Measurements from ENCODE around the gene EOLA2.
"Not testable (repeated sequence)": the region's sequence is repeated elsewhere in the genome, so short reads cannot be mapped to it uniquely, and the experiment has no call there.

Gene EOLA2

GRCh38 chrX:149931355-149931754, 6.9 kb downstream of the EOLA2 start:
- not testable (repeated sequence) for H3K27me3 ChIP-seq (ENCODE audit: insufficient read depth, low read length)

GRCh38 chrX:149929400-149929799, 8.9 kb downstream of the EOLA2 start, which contains the start of gene HSFX4:
Gene HSFX4, plus strand, starts transcription at chrX:149929573. Its CDS starts 72 bp downstream, at chrX:149929645.
- not testable (repeated sequence) for H2AFZ ChIP-seq (ENCODE audit: low read length); H3K9ac ChIP-seq (ENCODE audit: low read length); H3K9me3 ChIP-seq (ENCODE audit: low read length); H3K27me3 ChIP-seq (ENCODE audit: insufficient read depth, low read length); H3K36me3 ChIP-seq (ENCODE audit: insufficient read depth, low read length); H3K79me2 ChIP-seq (ENCODE audit: insufficient read depth, low read length); H4K20me1 ChIP-seq (ENCODE audit: insufficient read depth, low read length); H3K4me1 ChIP-seq (ENCODE audit: insufficient read depth, low read length, severe bottlenecking); H3K4me3 ChIP-seq (ENCODE audit: low read depth, low read length, poor library complexity, severe bottlenecking); H3K9me2 ChIP-seq (ENCODE audit: low read depth, low read length); H3K4me2 ChIP-seq (ENCODE audit: low read length); H3K27ac ChIP-seq (ENCODE audit: low read depth, low read length, poor library complexity, severe bottlenecking); H3F3A ChIP-seq (ENCODE audit: insufficient read depth, low read length)

More at GRCh38 chrX:149931355-149931754, 6.9 kb downstream of the EOLA2 start:
- not testable (repeated sequence) for H3K36me3 ChIP-seq (ENCODE audit: insufficient read depth, low read length); H4K20me1 ChIP-seq (ENCODE audit: insufficient read depth, low read length); H3K9ac ChIP-seq (ENCODE audit: low read length); H3K27ac ChIP-seq (ENCODE audit: low read depth, low read length, poor library complexity, severe bottlenecking); H3K4me1 ChIP-seq (ENCODE audit: insufficient read depth, low read length, severe bottlenecking); H3K4me2 ChIP-seq (ENCODE audit: low read length); H3K79me2 ChIP-seq (ENCODE audit: insufficient read depth, low read length); H3K9me3 ChIP-seq (ENCODE audit: low read length); H3K4me3 ChIP-seq (ENCODE audit: low read depth, low read length, poor library complexity, severe bottlenecking); H2AFZ ChIP-seq (ENCODE audit: low read length); H3K9me2 ChIP-seq (ENCODE audit: low read depth, low read length); H3F3A ChIP-seq (ENCODE audit: insufficient read depth, low read length)

GRCh38 chrX:149928635-149929034, 9.7 kb downstream of the EOLA2 start:
- H3K9me2 ChIP-seq (ENCODE audit: low read depth, low read length); H3K79me2 ChIP-seq (ENCODE audit: insufficient read depth, low read length); H3K9me3 ChIP-seq (ENCODE audit: low read length); H3K9ac ChIP-seq (ENCODE audit: low read length); H3K4me1 ChIP-seq (ENCODE audit: insufficient read depth, low read length, severe bottlenecking); H3F3A ChIP-seq (ENCODE audit: insufficient read depth, low read length); H3K27ac ChIP-seq (ENCODE audit: low read depth, low read length, poor library complexity, severe bottlenecking); H3K27me3 ChIP-seq (ENCODE audit: insufficient read depth, low read length); H4K20me1 ChIP-seq (ENCODE audit: insufficient read depth, low read length); H3K36me3 ChIP-seq (ENCODE audit: insufficient read depth, low read length); H3K4me3 ChIP-seq (ENCODE audit: low read depth, low read length, poor library complexity, severe bottlenecking); H2AFZ ChIP-seq (ENCODE audit: low read length); H3K4me2 ChIP-seq (ENCODE audit: low read length): not testable (repeated sequence)

- H3K4me1 ChIP-seq (ENCODE audit: insufficient read depth, low read length, severe bottlenecking); H3K4me3 ChIP-seq (ENCODE audit: low read depth, low read length, poor library complexity, severe bottlenecking); H3K36me3 ChIP-seq (ENCODE audit: insufficient read depth, low read length); H3K9me2 ChIP-seq (ENCODE audit: low read depth, low read length); H2AFZ ChIP-seq (ENCODE audit: low read length); H3F3A ChIP-seq (ENCODE audit: insufficient read depth, low read length); H3K9me3 ChIP-seq (ENCODE audit: low read length); H4K20me1 ChIP-seq (ENCODE audit: insufficient read depth, low read length); H3K4me2 ChIP-seq (ENCODE audit: low read length); H3K27ac ChIP-seq (ENCODE audit: low read depth, low read length, poor library complexity, severe bottlenecking); H3K9ac ChIP-seq (ENCODE audit: low read length); H3K79me2 ChIP-seq (ENCODE audit: insufficient read depth, low read length); H3K27me3 ChIP-seq (ENCODE audit: insufficient read depth, low read length): not testable (repeated sequence)
Measured at GRCh38 chrX:149927964-149928258, 10.4 kb downstream of the EOLA2 start.

GRCh38 chrX:149927245-149927963, 10.9 kb downstream of the EOLA2 start:
- not testable (repeated sequence) for H3K9ac ChIP-seq (ENCODE audit: low read length)

GRCh38 chrX:149924434-149924833, 13.9 kb downstream of the EOLA2 start:
- H3K4me1 ChIP-seq (ENCODE audit: insufficient read depth, low read length, severe bottlenecking); H3K79me2 ChIP-seq (ENCODE audit: insufficient read depth, low read length); H3K27me3 ChIP-seq (ENCODE audit: insufficient read depth, low read length); H3F3A ChIP-seq (ENCODE audit: insufficient read depth, low read length); H3K4me2 ChIP-seq (ENCODE audit: low read length); H4K20me1 ChIP-seq (ENCODE audit: insufficient read depth, low read length); H3K9me2 ChIP-seq (ENCODE audit: low read depth, low read length); H3K4me3 ChIP-seq (ENCODE audit: low read depth, low read length, poor library complexity, severe bottlenecking); H3K9me3 ChIP-seq (ENCODE audit: low read length); H2AFZ ChIP-seq (ENCODE audit: low read length); H3K36me3 ChIP-seq (ENCODE audit: insufficient read depth, low read length); H3K9ac ChIP-seq (ENCODE audit: low read length); H3K27ac ChIP-seq (ENCODE audit: low read depth, low read length, poor library complexity, severe bottlenecking): not testable (repeated sequence)

More at GRCh38 chrX:149927245-149927963, 10.9 kb downstream of the EOLA2 start:
- not testable (repeated sequence) for H3K36me3 ChIP-seq (ENCODE audit: insufficient read depth, low read length); H3K4me3 ChIP-seq (ENCODE audit: low read depth, low read length, poor library complexity, severe bottlenecking); H3K27ac ChIP-seq (ENCODE audit: low read depth, low read length, poor library complexity, severe bottlenecking); H3K4me1 ChIP-seq (ENCODE audit: insufficient read depth, low read length, severe bottlenecking); H3K9me3 ChIP-seq (ENCODE audit: low read length); H3F3A ChIP-seq (ENCODE audit: insufficient read depth, low read length); H3K4me2 ChIP-seq (ENCODE audit: low read length); H3K79me2 ChIP-seq (ENCODE audit: insufficient read depth, low read length); H3K9me2 ChIP-seq (ENCODE audit: low read depth, low read length); H2AFZ ChIP-seq (ENCODE audit: low read length); H4K20me1 ChIP-seq (ENCODE audit: insufficient read depth, low read length); H3K27me3 ChIP-seq (ENCODE audit: insufficient read depth, low read length)

- not testable (repeated sequence) for H3K9ac ChIP-seq (ENCODE audit: low read length); H3K27ac ChIP-seq (ENCODE audit: low read depth, low read length, poor library complexity, severe bottlenecking); H3K36me3 ChIP-seq (ENCODE audit: insufficient read depth, low read length)
Measured at GRCh38 chrX:149923836-149924235, 14.5 kb downstream of the EOLA2 start.

More at GRCh38 chrX:149923836-149924235, 14.5 kb downstream of the EOLA2 start:
- not testable (repeated sequence) for H3K4me3 ChIP-seq (ENCODE audit: low read depth, low read length, poor library complexity, severe bottlenecking); H4K20me1 ChIP-seq (ENCODE audit: insufficient read depth, low read length); H3K9me2 ChIP-seq (ENCODE audit: low read depth, low read length); H3K79me2 ChIP-seq (ENCODE audit: insufficient read depth, low read length); H3K27me3 ChIP-seq (ENCODE audit: insufficient read depth, low read length); H2AFZ ChIP-seq (ENCODE audit: low read length); H3K9me3 ChIP-seq (ENCODE audit: low read length); H3K4me1 ChIP-seq (ENCODE audit: insufficient read depth, low read length, severe bottlenecking); H3F3A ChIP-seq (ENCODE audit: insufficient read depth, low read length); H3K4me2 ChIP-seq (ENCODE audit: low read length)
